ENCODE data around the gene KRT81.

GRCh38 chr12:52313926-52314325 is 22.6 kb upstream of the KRT81 start:
- TF ChIP-seq CTCF (IDR thresholded peaks at IDR 0.05; ENCODE audit: poor library complexity, severe bottlenecking) (no peak), EZH2 (IDR thresholded peaks at IDR 0.05; ENCODE audit: borderline replicate concordance, insufficient read depth, low read length, poor library complexity, severe bottlenecking) (no peak), RAD21 (conservative IDR thresholded peaks at IDR 0.05) (no peak), SMC3 (conservative IDR thresholded peaks at IDR 0.05; ENCODE audit: poor library complexity) (no peak), POLR2AphosphoS5 (IDR thresholded peaks at IDR 0.05) (no peak), TAF1 (IDR thresholded peaks at IDR 0.05; ENCODE audit: low read depth) (no peak), EP300 (conservative IDR thresholded peaks at IDR 0.05; ENCODE audit: poor library complexity, severe bottlenecking) (no peak), REST (IDR thresholded peaks at IDR 0.05; ENCODE audit: borderline replicate concordance) (no peak)
